Esophagus squamous epithelium (tissue), 5 donors: ENCODE measurements around the gene PRADC1. TPM values are rescaled to one million over a fixed set of nuclear protein-coding genes. Genes with fewer than 3 reads are reported as not detected.
A peak's percentile ranks its signal among the peaks of the same experiment; 100 is the strongest.

Experiments
- DNase-seq: peaks from one replicate; lab custom pipeline; 2025; lab: John Stamatoyannopoulos, UW
- H3K27ac ChIP-seq, 4 donors: fragments of 200-600 bp; sonication (generic); one replicate each; pipeline ENCODE4 v1.5.1; 2016 to 2019; ENCODE audit warnings: mild to moderate bottlenecking in 1 of 4
- H3K27me3 ChIP-seq, 4 donors: fragments of 200-600 bp; sonication (generic); 1 replicate in 3 of 4; 2 replicates in 1 of 4; pipeline versions ENCODE4 v1.5.1 to v1.6.0; 2017 to 2021; ENCODE audit warnings: antibody characterized with exemption in 1 of 4
- H3K36me3 ChIP-seq, 3 donors: fragments of 200-600 bp; sonication (generic); one replicate each; pipeline ENCODE4 v1.5.1; 2016 to 2019
- H3K4me1 ChIP-seq, 3 donors: fragments of 200-600 bp; sonication (generic); one replicate each; pipeline ENCODE4 v1.5.1; 2017 to 2019
- H3K4me3 ChIP-seq, 4 donors: fragments of 200-600 bp; sonication (generic); 1 replicate in 3 of 4; 2 replicates in 1 of 4; pipeline ENCODE4 v1.5.1; 2016 to 2019; ENCODE audit warnings: mild to moderate bottlenecking in 2 of 4, moderate library complexity in 1 of 4
- H3K9me3 ChIP-seq, 3 donors: fragments of 200-600 bp; sonication (generic); one replicate each; pipeline ENCODE4 v1.5.1; 2016 to 2019
- POLR2A ChIP-seq, 4 donors: fragments of 450-650 bp; IDR thresholded peaks; one replicate each; pipeline ENCODE4 v1.6.1; 2017; ENCODE audit warnings: antibody characterized with exemption in 4 of 4, mild to moderate bottlenecking in 4 of 4, moderate library complexity in 3 of 4
- WGBS, 2 donors: methylation state at CpG; one replicate each; pipeline ENCODE4 v1.1.5; 2018; 5-methylcytosine and 5-hydroxymethylcytosine counted together
- intact Hi-C: fragments of 100-400 bp; cut with DNase I; formaldehyde crosslinking; loops from one replicate; pipeline ENCODE4 v1.15.0; 2022
- total RNA-seq, 4 donors: library from RNA; depleted of rRNA; stranded (reverse); fragments of >200 nt; gene quantifications; one replicate each; pipeline ENCODE4 v1.1.0, GENCODE V29; 2016
- TF ChIP-seq, protein P1 (sequence below), 6 experiments: fragments of 450-650 bp in 4 of 6; fragments of 200-600 bp in 2 of 6; sonication (generic) in 2 of 6; IDR thresholded peaks; one replicate each; pipeline ENCODE4 v1.5.1; 2016 to 2019; ENCODE audit warnings: antibody characterized with exemption in 6 of 6, mild to moderate bottlenecking in 4 of 6, moderate library complexity in 4 of 6
- donor health status: DM: yes; HTN: yes; CAD: no.

Gene PRADC1
- total RNA-seq, 4 donors from 2014 or later: 19.2 to 32.8 (median 29.3) TPM

DNA sequence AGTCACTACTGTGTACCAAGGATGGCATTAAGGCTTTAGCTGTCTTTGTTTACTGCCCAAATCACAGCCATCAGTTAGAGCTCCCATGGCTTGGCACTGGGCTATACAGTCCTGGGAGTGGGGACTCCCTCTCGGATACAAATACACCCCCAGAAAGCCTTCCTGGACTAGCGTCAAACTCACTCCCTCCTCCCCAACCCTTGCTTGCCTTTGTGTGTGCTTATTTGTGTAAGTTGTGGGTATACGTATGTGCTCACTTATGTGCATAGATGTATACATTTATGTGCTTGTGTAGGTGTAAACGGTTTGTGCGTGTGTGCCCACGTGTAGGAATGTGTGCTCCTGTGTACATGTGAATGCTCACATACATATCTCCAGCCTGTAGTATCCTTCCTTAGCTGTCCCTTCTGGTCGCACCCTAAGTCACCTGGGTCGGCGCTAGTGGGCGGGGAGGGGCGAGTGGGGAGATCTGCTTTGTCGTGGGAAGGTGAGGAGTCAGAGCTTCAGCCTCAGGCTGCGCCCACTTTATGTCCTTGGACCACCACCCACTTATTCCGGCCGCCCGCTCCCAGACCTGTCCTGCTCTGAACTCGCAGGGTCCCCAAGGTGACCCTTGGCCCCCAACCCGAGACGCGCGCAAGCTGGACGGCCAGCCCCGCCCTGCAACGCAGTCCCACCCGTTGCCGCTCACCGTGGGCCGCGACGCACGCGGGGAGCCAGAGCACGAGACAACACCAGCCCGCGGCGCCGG is 461 bp downstream of the PRADC1 start:
- no peak for DNase-seq
- peak overlapping the region; percentile 76 to 91 (median 84) for H3K4me3 ChIP-seq
- peak overlapping the region; percentile 75 to 95 (median 93) for H3K27ac ChIP-seq
- WGBS, 2 donors: 2 to 10% methylated on average over 5 to 22 of the region's 37 CpGs
- TF ChIP-seq POLR2A (IDR thresholded peaks at IDR 0.05): no peak
- TF ChIP-seq, protein P1, sequence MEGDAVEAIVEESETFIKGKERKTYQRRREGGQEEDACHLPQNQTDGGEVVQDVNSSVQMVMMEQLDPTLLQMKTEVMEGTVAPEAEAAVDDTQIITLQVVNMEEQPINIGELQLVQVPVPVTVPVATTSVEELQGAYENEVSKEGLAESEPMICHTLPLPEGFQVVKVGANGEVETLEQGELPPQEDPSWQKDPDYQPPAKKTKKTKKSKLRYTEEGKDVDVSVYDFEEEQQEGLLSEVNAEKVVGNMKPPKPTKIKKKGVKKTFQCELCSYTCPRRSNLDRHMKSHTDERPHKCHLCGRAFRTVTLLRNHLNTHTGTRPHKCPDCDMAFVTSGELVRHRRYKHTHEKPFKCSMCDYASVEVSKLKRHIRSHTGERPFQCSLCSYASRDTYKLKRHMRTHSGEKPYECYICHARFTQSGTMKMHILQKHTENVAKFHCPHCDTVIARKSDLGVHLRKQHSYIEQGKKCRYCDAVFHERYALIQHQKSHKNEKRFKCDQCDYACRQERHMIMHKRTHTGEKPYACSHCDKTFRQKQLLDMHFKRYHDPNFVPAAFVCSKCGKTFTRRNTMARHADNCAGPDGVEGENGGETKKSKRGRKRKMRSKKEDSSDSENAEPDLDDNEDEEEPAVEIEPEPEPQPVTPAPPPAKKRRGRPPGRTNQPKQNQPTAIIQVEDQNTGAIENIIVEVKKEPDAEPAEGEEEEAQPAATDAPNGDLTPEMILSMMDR (IDR thresholded peaks at IDR 0.05): peak in 1 of 6 experiments; percentile 5
- no peaks in the 10 kb centered on the region for H3K9me3 ChIP-seq
- intact Hi-C loops: no loop called here
- H3K4me1 ChIP-seq: peaks cover 12 to 41% (median 19%) of the 10 kb centered on the region in 3 donors
- H3K36me3 ChIP-seq: peaks cover 0 to 32% (median under 1%) of the 10 kb centered on the region in 3 donors
- H3K27me3 ChIP-seq: no peaks in the 10 kb centered on the region

DNA sequence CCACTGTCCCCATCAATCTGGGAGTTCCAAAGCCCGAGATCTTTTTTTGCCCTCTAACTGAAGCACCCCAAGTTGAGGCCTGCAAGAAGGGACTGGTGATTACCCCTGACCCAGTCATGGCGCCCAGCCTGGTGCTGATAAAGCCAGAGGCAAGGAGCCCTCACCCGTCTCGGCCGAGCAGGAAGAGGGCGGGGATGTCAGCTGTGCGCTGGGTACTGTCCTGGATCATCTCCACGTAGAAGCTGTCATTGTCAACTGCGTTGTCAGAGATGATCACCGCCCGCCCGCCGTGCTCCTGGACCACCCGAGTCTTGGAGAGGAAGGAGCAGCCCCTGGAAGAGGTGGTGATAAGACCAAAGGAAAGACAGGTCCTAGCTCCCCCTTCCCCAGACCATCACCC is 4.4 kb downstream of the PRADC1 start:
- Histone ChIP-seq H3K4me3 (no peak overlapping the region), H3K36me3 (peaks cover under 1 to 67% (median 12%) of the 10 kb centered on the region in 3 donors), H3K27me3 (no peaks in the 10 kb centered on the region), H3K4me1 (peaks cover 4 to 10% (median 6%) of the 10 kb centered on the region in 3 donors), H3K27ac (no peak overlapping the region), H3K9me3 (no peaks in the 10 kb centered on the region)
- intact Hi-C loops: no loop called here
- TF ChIP-seq, protein P1 (IDR thresholded peaks at IDR 0.05): no peak
- TF ChIP-seq POLR2A (IDR thresholded peaks at IDR 0.05): no peak
- no peak for DNase-seq
- 80 to 88% methylated on average over 3 to 14 of the region's 14 CpGs for WGBS, 2 donors

DNA sequence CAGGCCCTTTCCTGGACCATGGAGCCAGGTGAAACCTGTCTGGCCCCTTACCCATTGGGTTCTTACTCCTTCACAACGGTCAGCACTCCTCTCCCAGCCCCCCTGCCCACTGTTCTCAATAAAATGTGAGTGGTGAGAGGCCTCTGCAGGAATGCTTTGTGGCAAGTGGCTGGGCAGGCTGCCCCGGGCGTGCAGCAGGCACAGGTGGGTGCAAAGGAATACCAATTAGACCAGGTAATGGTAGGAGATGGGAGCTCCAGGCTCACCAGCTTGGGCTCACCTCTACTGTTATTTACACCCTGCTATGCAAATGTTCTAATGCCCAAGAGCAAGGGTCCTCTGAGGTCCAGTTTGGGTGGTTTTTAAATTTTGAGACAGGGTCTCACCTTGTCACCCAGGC is 6.0 kb downstream of the PRADC1 start:
- WGBS, 2 donors: 82% methylated on average over 2 of the region's 3 CpGs; no CpG with 5 or more reads in 1 of the 2 donors
- no peak for DNase-seq
- Histone ChIP-seq H3K27ac (no peak overlapping the region), H3K4me3 (no peak overlapping the region), H3K36me3 (peaks cover 9 to 83% (median 18%) of the 10 kb centered on the region in 3 donors), H3K9me3 (no peaks in the 10 kb centered on the region), H3K4me1 (peaks cover 0 to 3% (median 0%) of the 10 kb centered on the region in 3 donors), H3K27me3 (no peaks in the 10 kb centered on the region)
- intact Hi-C loops: no loop called here
- TF ChIP-seq, protein P1 (IDR thresholded peaks at IDR 0.05): no peak
- no peak for TF ChIP-seq POLR2A (IDR thresholded peaks at IDR 0.05)

DNA sequence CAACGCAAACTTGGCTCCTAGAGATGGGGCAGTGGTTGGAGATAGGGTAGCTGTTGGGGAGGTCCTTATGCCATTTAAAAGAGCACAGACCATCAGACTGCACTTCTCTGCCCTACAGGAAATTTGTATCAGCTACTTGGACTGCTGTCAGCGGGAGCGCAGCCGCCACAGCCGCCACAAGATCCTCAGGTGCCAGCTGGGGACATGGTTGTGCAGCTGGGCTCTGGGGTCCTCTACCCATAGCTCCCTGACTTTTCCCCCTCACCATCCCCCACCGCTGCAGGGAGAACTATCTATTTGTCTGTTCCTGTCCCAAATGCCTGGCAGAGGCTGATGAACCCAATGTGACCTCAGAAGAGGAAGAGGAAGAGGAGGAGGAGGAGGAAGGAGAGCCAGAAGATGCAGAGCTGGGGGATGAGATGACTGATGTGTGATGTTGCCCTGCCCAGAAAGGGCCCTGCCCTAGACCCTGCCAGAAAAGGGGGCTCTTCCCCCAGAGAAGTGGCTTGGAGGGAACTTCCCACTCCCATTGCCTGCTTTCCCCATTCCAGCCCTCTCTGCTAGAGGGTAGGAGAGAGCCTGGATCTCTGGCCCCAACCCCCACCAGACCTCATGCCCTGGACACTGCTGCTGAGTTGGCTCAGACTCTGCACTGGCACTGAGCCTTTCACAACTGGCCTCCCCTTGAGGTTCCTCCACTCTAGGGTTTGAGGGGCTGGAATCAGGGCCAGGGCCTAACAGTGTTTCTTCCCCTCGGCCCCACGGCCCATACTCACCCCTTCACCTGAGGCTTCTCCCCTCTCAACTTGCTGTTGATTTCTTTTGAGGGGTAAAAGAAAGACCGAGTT is 7.3 kb downstream of the PRADC1 start:
- H3K9me3 ChIP-seq: no peaks in the 10 kb centered on the region
- no peak overlapping the region for H3K4me3 ChIP-seq
- WGBS, 2 donors: 85 to 86% methylated on average over 7 of the region's 9 CpGs
- no peak for DNase-seq
- H3K27me3 ChIP-seq: no peaks in the 10 kb centered on the region
- H3K27ac ChIP-seq: no peak overlapping the region
- H3K36me3 ChIP-seq: peaks cover 12 to 96% (median 18%) of the 10 kb centered on the region in 3 donors
- TF ChIP-seq, protein P1 (IDR thresholded peaks at IDR 0.05): no peak
- TF ChIP-seq POLR2A (IDR thresholded peaks at IDR 0.05): no peak
- intact Hi-C loops: no loop called here
- H3K4me1 ChIP-seq: no peaks in the 10 kb centered on the region
